Transverse colon (tissue), 4 donors: ENCODE data around the gene CRLF1. TPM values are rescaled to one million over a fixed set of nuclear protein-coding genes. Genes with fewer than 3 reads are reported as not detected.

Experiments
- DNase-seq: peaks from one replicate; pipeline ENCODE4 v3.0.0-alpha.2; 2019
- H3K27ac ChIP-seq, 4 donors: fragments of 200-600 bp; sonication (generic); 2 replicates each; pipeline ENCODE4 v1.5.1; 2016 to 2018; ENCODE audit warnings: inconsistent platforms in 4 of 4
- H3K27me3 ChIP-seq: fragments of 200-600 bp; sonication (generic); 2 replicates; pipeline ENCODE4 v1.5.1; 2017; ENCODE audit warnings: inconsistent platforms
- H3K36me3 ChIP-seq, 4 donors: fragments of 200-600 bp; sonication (generic); 2 replicates each; pipeline ENCODE4 v1.5.1; 2017 to 2019; ENCODE audit warnings: inconsistent platforms in 4 of 4
- H3K4me1 ChIP-seq, 4 donors: fragments of 200-600 bp; sonication (generic); 2 replicates each; pipeline ENCODE4 v1.5.1; 2017 to 2020; ENCODE audit warnings: inconsistent platforms in 4 of 4
- H3K4me3 ChIP-seq, 4 donors: fragments of 200-600 bp; sonication (generic); 1 replicate in 1 of 4; 2 replicates in 3 of 4; pipeline versions ENCODE4 v1.5.1 to v1.6.1; 2017 to 2019; ENCODE audit warnings: inconsistent platforms in 4 of 4
- H3K9me3 ChIP-seq, 2 donors: fragments of 200-600 bp; sonication (generic); 2 replicates each; pipeline ENCODE4 v1.5.1; 2017 to 2019; ENCODE audit warnings: inconsistent platforms in 2 of 2
- CTCF ChIP-seq, 5 experiments: fragments of 200-600 bp in 3 of 5; fragments of 450-650 bp in 2 of 5; sonication (generic) in 3 of 5; IDR thresholded peaks; 1 replicate in 2 of 5; 2 replicates in 3 of 5; pipeline ENCODE4 v1.5.1; 2016 to 2017; ENCODE audit warnings: antibody characterized with exemption in 5 of 5, inconsistent platforms in 3 of 5, mild to moderate bottlenecking in 2 of 5, moderate library complexity in 1 of 5
- EP300 ChIP-seq: sonication (generic); formaldehyde crosslinking; IDR thresholded peaks from one replicate; pipeline ENCODE4 v1.6.1; 2017; ENCODE audit warnings: antibody characterized with exemption, low read depth
- POLR2A ChIP-seq: fragments of 450-650 bp; IDR thresholded peaks from one replicate; pipeline ENCODE4 v1.6.1; 2016; ENCODE audit warnings: antibody characterized with exemption, mild to moderate bottlenecking, moderate library complexity
- POLR2AphosphoS5 ChIP-seq, 3 donors: sonication (generic); formaldehyde crosslinking; IDR thresholded peaks; one replicate each; pipeline ENCODE4 v1.6.1; 2016; ENCODE audit warnings: antibody characterized with exemption in 3 of 3
- WGBS, 2 donors: methylation state at CpG; one replicate each; pipeline ENCODE4 v1.1.5; 2018; ENCODE audit warnings: low coverage in 1 of 2; 5-methylcytosine and 5-hydroxymethylcytosine counted together
- in situ Hi-C, 4 donors: fragments of 200-750 bp; cut with MboI; loops; one replicate each; pipeline versions ENCODE4 v1.15.0 to v1.15.1; 2017; ENCODE audit warnings: low sequenced_read_pairs in 3 of 4, low pct_ligation_motif_present in 1 of 4, low pct_unique_long_range_greater_than_20kb in 1 of 4
- intact Hi-C: fragments of 100-400 bp; cut with DNase I; formaldehyde crosslinking; loops from one replicate; pipeline ENCODE4 v1.15.1; 2023; ENCODE audit warnings: low total_unique reads
- total RNA-seq, 4 donors: library from RNA; depleted of rRNA; stranded (reverse); fragments of >200 nt; gene quantifications; one replicate each; pipeline ENCODE4 v1.1.0, GENCODE V29; 2016

CRLF1 gene
- total RNA-seq, 4 donors from 2014 or later, result 1.1 to 21.0 (median 6.1) TPM

GRCh38 chr19:18639706-18640243, 33.2 kb upstream of the CRLF1 start:
- intact Hi-C loops, result no loop called here
- H3K4me3 ChIP-seq, result no peak overlapping the region
- WGBS, 2 donors, result 69 to 78% methylated on average over 8 of the region's 8 CpGs
- in situ Hi-C loops, result no loop called here
- no peaks in the 10 kb centered on the region for H3K36me3 ChIP-seq
- H3K4me1 ChIP-seq, result peaks cover 16 to 38% (median 26%) of the 10 kb centered on the region in 4 donors
- H3K27me3 ChIP-seq, result no peaks in the 10 kb centered on the region
- no peaks in the 10 kb centered on the region for H3K9me3 ChIP-seq
- TF ChIP-seq POLR2A (no peak), EP300 (no peak), POLR2AphosphoS5 (IDR thresholded peaks at IDR 0.05) (no peak), CTCF (IDR thresholded peaks at IDR 0.05) (no peak)
- DNase-seq, result no peak
- no peak overlapping the region for H3K27ac ChIP-seq

GRCh38 chr19:18637673-18638630, 31.4 kb upstream of the CRLF1 start:
- H3K4me1 ChIP-seq, result peaks cover 16 to 36% (median 25%) of the 10 kb centered on the region in 4 donors
- no peaks in the 10 kb centered on the region for H3K36me3 ChIP-seq
- H3K27ac ChIP-seq, result peak overlapping the region; percentile 88 to 89 (median 89)
- H3K4me3 ChIP-seq, result peak overlapping the region in 3 of 4 donors; percentile 82 to 90 (median 87)
- 20 to 30% methylated on average over 2 to 3 of the region's 3 CpGs for WGBS, 2 donors
- DNase-seq, result peak; percentile 61
- in situ Hi-C loops (no loop called here), intact Hi-C loops (loop anchor here (1.0 kb wide), 1 partner anchor 148 kb away; no protein-coding TSS in a partner anchor)
- H3K27me3 ChIP-seq, result no peaks in the 10 kb centered on the region
- TF ChIP-seq POLR2A (no peak), EP300 (no peak), CTCF (IDR thresholded peaks at IDR 0.05) (no peak), POLR2AphosphoS5 (IDR thresholded peaks at IDR 0.05) (no peak)
- H3K9me3 ChIP-seq, result no peaks in the 10 kb centered on the region

- no peaks in the 10 kb centered on the region for H3K27me3 ChIP-seq
- intact Hi-C loops (loop anchor here (1.0 kb wide), 1 partner anchor 149 kb away; no protein-coding TSS in a partner anchor), in situ Hi-C loops (no loop called here)
- TF ChIP-seq POLR2AphosphoS5 (IDR thresholded peaks at IDR 0.05), result peak; percentile 69 to 90 (median 74)
- TF ChIP-seq CTCF (IDR thresholded peaks at IDR 0.05), result no peak
- no peak for TF ChIP-seq EP300
- TF ChIP-seq POLR2A, result peak; percentile 58
- peak within 1 kb of the TSS; percentile 82 to 90 (median 86) for H3K4me3 ChIP-seq
- no peaks in the 10 kb centered on the region for H3K36me3 ChIP-seq
- H3K27ac ChIP-seq, result peak within 1 kb of the TSS; percentile 88 to 89 (median 89)
- WGBS, 2 donors, result 4% methylated on average over 47 of the region's 47 CpGs; no CpG with 5 or more reads in 1 of the 2 donors
- H3K4me1 ChIP-seq, result peaks cover 16 to 36% (median 25%) of the 10 kb centered on the region in 4 donors
- H3K9me3 ChIP-seq, result no peaks in the 10 kb centered on the region
- DNase-seq, result no peak
Measured at GRCh38 chr19:18636969-18637629, 30.5 kb upstream of the CRLF1 start, which contains the start of gene KLHL26. Gene KLHL26, plus strand, starts transcription at chr19:18637028. Its CDS starts 27 bp downstream, at chr19:18637055.
